SK-N-SH treated with all-trans-retinoic acid at 6 μM for 48 hours (cell line): ENCODE results near the gene SLC39A13.

Experiments used
- ISL1 ChIP-seq: fragments of 250-450 bp; sonication (Bioruptor Pico); IDR thresholded peaks from 2 replicates; pipeline ENCODE4 v2.1.2; 2022; ENCODE audit warnings: mild to moderate bottlenecking, moderate library complexity
- ZFP30 ChIP-seq: fragments of 450-650 bp; formaldehyde crosslinking; IDR thresholded peaks from 2 replicates; pipeline ENCODE4 v1.5.0; 2022; ENCODE audit warnings: mild to moderate bottlenecking, moderate library complexity
- ZNF70 ChIP-seq: fragments of 450-650 bp; formaldehyde crosslinking; IDR thresholded peaks from 2 replicates; pipeline ENCODE4 v1.5.0; 2020; ENCODE audit warnings: mild to moderate bottlenecking, moderate library complexity
- TF ChIP-seq, protein P1 (sequence below): fragments of 250-450 bp; sonication (Bioruptor Pico); IDR thresholded peaks from 2 replicates; pipeline ENCODE4 v1.5.1; 2020; ENCODE audit warnings: low read depth, mild to moderate bottlenecking, moderate library complexity
- TF ChIP-seq, protein P2 (sequence below): fragments of 250-450 bp; sonication (Bioruptor Pico); IDR thresholded peaks from 2 replicates; pipeline ENCODE4 v1.8.0; 2020; ENCODE audit warnings: mild to moderate bottlenecking, moderate library complexity, borderline replicate concordance

DNA sequence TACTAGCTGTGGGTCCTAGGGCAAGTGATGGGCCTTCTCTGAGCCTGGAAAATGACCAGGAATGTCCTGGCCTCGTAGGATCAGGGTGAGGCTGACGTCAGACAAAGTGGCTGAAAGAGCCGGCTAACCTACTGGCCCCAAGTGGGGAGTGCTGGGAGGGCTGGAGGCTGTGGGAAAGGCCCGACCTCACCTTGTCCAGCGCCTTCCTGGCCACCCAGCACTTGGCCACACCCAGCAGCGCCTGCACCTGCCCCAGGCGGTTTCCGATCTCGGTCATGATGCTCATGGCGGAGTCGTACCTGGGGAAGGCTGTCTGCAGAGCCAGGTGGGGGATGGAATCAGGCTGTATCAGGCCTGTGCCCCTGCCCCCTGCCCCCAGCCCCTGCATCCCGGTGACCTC, 33.0 kb downstream of the SLC39A13 start:
- TF ChIP-seq, protein P1, sequence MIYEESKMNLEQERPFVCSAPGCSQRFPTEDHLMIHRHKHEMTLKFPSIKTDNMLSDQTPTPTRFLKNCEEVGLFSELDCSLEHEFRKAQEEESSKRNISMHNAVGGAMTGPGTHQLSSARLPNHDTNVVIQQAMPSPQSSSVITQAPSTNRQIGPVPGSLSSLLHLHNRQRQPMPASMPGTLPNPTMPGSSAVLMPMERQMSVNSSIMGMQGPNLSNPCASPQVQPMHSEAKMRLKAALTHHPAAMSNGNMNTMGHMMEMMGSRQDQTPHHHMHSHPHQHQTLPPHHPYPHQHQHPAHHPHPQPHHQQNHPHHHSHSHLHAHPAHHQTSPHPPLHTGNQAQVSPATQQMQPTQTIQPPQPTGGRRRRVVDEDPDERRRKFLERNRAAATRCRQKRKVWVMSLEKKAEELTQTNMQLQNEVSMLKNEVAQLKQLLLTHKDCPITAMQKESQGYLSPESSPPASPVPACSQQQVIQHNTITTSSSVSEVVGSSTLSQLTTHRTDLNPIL (CRISPR knock-in tag) = no peak
- no peak for TF ChIP-seq ZFP30
- TF ChIP-seq, protein P2, sequence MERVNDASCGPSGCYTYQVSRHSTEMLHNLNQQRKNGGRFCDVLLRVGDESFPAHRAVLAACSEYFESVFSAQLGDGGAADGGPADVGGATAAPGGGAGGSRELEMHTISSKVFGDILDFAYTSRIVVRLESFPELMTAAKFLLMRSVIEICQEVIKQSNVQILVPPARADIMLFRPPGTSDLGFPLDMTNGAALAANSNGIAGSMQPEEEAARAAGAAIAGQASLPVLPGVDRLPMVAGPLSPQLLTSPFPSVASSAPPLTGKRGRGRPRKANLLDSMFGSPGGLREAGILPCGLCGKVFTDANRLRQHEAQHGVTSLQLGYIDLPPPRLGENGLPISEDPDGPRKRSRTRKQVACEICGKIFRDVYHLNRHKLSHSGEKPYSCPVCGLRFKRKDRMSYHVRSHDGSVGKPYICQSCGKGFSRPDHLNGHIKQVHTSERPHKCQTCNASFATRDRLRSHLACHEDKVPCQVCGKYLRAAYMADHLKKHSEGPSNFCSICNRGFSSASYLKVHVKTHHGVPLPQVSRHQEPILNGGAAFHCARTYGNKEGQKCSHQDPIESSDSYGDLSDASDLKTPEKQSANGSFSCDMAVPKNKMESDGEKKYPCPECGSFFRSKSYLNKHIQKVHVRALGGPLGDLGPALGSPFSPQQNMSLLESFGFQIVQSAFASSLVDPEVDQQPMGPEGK = no peak
- TF ChIP-seq ISL1 = no peak
- TF ChIP-seq ZNF70 (CRISPR knock-in tag) = no peak
